GM21825 (cell line): Measurements from ENCODE around the gene IL1RAPL1.

Experiments used
- ATAC-seq: cut with Tn5 transposase; IDR thresholded peaks from one replicate; pipeline ENCODE4 v1.9.1; 2021; ENCODE audit warnings: mild to moderate bottlenecking, moderate library complexity; ENCODE audit not compliant: unreplicated experiment

The IL1RAPL1 gene

DNA sequence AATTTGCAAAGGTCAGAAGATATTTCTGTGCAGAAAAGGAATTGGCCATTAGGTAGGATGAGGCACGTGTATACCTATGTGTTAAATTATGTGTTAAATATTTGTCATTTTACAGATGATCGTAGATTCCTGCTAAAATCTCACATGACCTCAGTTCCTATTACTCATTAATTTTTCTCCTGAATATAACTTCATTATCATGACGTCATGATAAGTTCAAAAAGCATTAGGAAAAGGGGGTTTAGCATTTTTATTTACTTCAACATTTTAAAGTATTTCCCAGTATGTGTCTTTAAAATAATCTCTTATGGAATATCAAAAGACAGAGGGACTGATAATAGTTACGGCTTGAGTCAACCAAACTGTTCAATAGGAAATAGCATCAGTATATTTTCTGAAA lies 372.8 kb downstream of the IL1RAPL1 start:
- ATAC-seq: no peak

- ATAC-seq: no peak
Measured at GRCh38 chrX:28966331-28966730, 379.1 kb downstream of the IL1RAPL1 start.

- no peak for ATAC-seq
Measured at GRCh38 chrX:28969126-28969525, 381.9 kb downstream of the IL1RAPL1 start.

- no peak for ATAC-seq
Measured at GRCh38 chrX:28979877-28980276, 392.6 kb downstream of the IL1RAPL1 start.

GRCh38 chrX:28981952-28982351 lies 394.7 kb downstream of the IL1RAPL1 start:
- ATAC-seq: no peak

GRCh38 chrX:28988246-28988645 lies 401.0 kb downstream of the IL1RAPL1 start:
- no peak for ATAC-seq

DNA sequence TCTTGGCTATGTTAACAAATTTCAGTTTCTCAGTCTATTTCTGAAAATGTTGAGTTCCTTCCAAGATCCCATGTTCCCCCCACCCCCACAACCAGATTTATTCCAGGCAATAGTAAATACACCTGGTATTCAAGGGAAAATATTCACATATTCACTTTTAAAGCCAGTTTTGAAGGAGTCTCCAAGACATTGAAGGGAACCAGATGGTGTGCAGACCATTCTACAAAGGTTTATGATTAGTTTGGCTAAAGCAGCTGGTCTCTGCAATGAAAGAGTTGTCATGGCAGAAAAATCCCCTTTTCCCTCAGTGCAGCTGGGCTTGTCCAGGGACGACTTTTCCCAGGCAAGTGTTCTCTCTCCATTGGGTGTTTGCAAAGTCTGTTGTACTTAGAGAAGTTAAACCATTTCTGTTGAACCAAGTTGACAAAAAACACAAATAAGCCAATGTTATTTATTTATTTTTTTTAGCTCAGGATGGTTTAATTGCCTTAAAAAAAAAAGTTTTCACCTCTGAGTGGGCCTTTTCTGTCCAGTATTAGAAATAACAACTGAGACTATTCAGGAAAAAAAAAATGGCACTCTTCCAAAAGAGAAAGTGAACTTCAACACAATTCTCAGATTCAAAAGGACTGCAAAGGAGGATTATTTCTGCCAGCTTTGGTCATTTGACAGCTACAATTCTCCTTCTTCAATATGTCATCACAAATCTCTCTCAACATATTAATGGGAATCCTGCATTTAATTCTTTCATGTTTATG lies 410.6 kb downstream of the IL1RAPL1 start:
- no peak for ATAC-seq

GRCh38 chrX:28998609-28999135 lies 411.4 kb downstream of the IL1RAPL1 start:
- no peak for ATAC-seq

- ATAC-seq: no peak
Measured at GRCh38 chrX:29012867-29013266, 425.6 kb downstream of the IL1RAPL1 start.

- ATAC-seq: no peak
Measured at GRCh38 chrX:29023207-29023606, 436.0 kb downstream of the IL1RAPL1 start.

GRCh38 chrX:29024871-29025270 lies 437.6 kb downstream of the IL1RAPL1 start:
- no peak for ATAC-seq

- no peak for ATAC-seq
Measured at GRCh38 chrX:29039501-29039900, 452.3 kb downstream of the IL1RAPL1 start.

GRCh38 chrX:29040160-29040559 lies 452.9 kb downstream of the IL1RAPL1 start:
- ATAC-seq: no peak

DNA sequence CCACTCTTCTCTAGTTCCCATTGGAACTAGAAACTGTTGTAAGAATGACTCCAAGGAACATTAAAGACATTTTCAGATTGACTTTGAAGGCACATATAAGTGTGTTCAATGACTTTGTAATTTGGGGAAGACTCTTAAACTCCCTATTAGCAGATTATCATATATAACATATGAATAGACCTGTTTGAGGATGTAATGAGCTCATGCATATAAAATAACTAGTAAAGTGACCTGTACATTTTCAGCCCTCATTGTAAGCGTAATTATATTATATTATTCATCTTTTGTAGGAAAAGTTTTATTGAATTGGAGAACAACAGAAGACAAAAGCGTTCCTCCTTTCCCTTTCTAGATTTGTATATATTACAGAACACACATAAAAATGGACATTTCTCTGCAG lies 455.1 kb downstream of the IL1RAPL1 start:
- ATAC-seq: no peak

- no peak for ATAC-seq
Measured at GRCh38 chrX:29043746-29044145, 456.5 kb downstream of the IL1RAPL1 start.

DNA sequence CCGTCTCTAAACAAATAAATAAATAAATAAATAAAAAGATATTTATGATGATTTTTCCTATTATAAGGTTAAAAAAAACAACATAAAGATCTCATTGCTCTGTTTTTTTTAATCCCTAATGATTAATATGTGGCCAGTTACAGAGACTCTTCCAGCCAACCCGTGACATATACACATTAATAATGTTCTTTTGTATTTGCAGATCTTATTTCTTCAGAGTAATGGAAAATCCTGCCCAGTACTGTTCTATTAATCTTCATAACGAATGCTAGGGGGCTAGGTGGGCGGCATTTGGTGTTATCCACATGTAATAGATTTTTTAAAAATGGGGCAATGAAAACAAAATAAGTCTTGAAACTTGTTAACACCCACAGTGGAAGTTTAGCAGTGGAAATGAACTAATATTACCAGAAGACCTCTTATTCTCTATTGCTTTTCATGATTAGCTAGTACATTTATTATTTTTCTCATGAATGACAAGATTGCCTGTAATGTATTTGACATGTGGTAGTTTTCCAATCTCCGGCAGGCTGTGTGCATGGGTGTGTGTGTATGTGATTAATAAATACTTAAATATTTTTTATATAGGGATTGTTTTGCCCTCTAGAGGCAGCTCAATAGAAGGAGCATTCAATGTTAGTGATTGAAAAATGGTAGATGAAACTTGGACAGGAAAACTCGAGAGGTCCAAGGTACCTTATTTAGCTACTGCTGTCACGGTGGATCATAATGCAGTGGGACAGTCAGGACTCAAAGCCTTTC lies 457.4 kb downstream of the IL1RAPL1 start:
- ATAC-seq: no peak

DNA sequence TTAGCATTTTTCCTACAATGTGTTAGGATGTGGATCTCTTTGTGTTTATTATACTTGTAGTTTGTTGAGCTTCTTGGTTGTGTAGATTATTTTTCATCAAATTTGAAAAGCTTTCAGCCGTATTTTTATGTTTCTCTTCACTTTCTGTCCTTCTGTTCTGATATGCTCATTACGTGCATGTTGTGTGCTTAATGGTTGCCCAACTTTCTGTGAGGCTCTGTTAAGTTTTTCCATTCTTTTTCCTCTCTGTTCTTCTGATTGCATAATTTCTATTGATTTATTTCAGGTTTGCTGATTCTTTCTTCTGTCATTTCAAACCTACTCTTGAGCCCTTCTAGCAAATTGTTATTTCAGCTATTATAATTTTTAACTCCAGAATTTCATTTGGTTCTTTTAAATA lies 478.2 kb downstream of the IL1RAPL1 start:
- no peak for ATAC-seq

- no peak for ATAC-seq
Measured at GRCh38 chrX:29066516-29066915, 479.3 kb downstream of the IL1RAPL1 start.

- no peak for ATAC-seq
Measured at GRCh38 chrX:29067351-29067750, 480.1 kb downstream of the IL1RAPL1 start.

DNA sequence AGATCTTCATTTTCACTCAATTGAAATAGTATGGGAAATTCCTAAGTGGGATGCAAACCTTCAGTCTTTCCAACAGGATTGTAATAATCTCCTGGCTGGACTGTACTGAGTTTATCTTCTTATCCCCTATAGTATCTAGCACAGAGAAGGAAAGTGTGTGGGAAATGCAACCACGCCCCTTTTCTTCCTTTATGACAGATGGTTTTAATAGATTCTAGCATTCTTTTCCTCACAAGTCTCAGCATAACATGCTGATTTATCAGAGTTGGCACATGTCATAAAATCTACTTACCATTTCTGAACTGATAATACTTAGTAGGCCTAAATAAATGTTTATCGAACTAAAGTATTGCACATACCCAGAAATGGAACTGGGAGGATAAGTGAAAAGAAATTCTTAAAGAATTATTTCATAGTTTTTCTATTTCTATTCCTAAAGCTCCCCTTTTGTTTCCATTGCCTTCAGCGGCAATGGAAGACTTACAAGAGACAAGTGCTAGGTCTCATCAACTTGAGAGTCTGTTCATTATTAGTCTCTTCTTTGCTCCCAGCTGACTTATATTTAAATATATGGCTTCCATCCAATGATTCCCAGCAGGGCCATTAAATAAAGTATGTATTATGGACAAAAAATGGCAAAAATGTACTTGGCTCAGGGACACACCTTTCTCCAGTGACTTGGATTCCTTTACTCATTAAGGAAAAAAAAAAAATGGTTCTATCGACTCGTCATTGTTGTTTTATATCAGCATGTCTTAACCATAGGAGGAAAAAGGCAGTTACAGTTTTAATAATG lies 484.5 kb downstream of the IL1RAPL1 start:
- no peak for ATAC-seq

GRCh38 chrX:29082558-29082957 lies 495.3 kb downstream of the IL1RAPL1 start:
- no peak for ATAC-seq
